Stimulated activated CD4-positive, alpha-beta T cell treated with anti-CD3 and anti-CD28 coated beads, TNF-alpha, amount 100 ng/mL, for 4 hours (primary cell): Measurements from ENCODE around the gene CD2.
"Not testable (repeated sequence)": the region's sequence is repeated elsewhere in the genome, so short reads cannot be mapped to it uniquely, and the experiment has no call there.

Source experiments
- DNase-seq, 3 experiments: peaks; one replicate each; pipeline ENCODE4 v3.0.0-alpha.2; 2020; ENCODE audit warnings: low read depth in 3 of 3

CD2 gene

DNA sequence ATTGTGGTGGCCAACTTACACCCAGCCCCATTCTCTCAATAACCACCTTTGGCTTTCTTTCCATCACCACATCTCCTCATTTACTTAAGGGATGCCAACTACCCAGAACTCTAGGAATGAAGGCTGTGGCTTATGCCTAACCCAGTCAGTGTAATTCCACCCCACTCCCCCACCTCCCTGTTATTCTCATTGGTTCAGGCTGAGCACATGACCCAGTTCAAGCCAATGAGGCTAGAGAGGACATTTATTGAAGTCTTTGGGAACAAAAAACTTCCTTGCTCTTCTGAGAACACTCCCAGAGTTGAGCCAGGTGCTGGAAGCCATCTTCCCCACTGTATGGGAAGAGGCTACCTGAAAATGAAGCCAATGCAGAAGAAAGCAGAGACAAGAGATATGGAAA lies 22.8 kb upstream of the CD2 start:
- no peak for DNase-seq

DNA sequence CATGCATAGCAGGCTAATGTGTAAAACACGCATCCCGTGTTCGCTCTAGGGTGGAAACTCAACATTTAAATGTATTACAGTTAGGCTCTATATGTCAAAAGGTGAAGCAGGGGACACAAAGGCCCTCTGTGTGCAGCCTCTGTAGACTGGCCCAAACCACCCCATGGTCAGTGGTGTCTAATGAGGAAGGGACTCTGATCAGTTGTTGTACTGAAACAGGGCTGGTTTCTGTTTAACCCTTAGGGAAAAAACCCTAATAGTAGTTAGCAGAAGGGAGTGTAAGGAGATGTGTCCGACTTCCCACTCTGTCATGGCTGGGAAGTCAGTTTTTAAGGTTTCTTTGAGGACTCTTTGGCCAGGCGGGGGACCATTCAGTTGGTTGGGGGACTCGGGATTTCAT lies 21.5 kb upstream of the CD2 start:
- DNase-seq, result no peak

DNA sequence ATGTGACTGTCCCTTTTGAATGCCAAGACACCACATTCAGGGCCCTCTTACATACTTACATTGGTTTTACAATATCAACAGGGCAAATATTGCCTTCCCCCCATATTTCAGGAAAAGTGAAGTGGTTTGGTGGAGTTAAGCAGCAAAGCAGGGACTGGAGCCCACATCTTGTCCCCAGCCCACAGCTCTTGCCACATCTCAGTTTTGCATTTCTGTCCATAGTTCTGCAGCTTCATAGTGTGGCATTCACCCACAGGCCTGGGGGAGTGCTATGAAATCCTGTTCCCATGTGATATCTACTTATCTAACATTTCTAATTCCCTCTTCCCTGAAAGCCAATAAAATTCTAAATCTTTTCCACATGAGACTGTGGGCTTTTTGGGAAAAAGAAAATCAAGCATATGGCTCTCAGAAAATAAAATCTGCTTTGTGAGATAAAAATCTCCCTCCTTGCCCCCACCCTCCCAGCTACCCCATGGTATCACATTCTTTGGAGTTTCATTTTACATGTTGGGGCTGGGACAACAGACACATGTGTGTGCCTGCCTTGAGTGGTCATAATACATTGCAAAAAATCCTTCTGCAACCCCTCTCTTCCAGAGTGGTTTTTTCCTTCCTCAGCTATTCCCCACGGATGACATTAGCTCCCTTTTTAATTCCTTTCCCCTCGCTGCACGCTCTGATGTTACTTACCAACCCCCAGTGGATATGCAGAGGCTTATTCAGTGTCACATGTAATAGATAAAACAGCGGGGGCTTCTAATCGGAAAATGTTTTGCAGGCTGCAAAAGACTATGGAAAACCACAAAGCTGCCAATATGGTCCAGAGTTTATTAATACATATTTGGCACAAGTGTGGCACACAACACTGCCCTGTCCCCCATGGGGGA lies 20.5 kb upstream of the CD2 start:
- DNase-seq, result no peak

DNA sequence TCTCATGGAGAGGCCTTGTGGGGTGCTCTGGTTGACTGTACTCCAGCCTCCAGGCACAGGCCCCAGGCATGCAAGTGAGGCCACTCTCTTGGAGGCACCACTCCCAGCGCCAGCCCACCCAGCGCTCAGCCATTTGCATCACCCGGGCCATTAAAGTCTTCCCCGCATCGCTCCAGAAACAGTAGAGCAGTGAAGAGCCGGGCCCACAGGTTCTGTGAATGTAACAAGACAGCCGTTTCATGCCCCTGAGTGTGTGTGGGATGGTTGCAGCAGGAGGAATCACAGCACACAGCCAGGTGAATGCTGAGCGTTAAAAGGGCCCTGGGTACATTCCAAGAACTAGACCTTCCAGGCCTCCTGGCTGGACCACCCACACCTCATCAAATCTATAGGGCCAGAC lies 19.0 kb upstream of the CD2 start:
- DNase-seq, result no peak

DNA sequence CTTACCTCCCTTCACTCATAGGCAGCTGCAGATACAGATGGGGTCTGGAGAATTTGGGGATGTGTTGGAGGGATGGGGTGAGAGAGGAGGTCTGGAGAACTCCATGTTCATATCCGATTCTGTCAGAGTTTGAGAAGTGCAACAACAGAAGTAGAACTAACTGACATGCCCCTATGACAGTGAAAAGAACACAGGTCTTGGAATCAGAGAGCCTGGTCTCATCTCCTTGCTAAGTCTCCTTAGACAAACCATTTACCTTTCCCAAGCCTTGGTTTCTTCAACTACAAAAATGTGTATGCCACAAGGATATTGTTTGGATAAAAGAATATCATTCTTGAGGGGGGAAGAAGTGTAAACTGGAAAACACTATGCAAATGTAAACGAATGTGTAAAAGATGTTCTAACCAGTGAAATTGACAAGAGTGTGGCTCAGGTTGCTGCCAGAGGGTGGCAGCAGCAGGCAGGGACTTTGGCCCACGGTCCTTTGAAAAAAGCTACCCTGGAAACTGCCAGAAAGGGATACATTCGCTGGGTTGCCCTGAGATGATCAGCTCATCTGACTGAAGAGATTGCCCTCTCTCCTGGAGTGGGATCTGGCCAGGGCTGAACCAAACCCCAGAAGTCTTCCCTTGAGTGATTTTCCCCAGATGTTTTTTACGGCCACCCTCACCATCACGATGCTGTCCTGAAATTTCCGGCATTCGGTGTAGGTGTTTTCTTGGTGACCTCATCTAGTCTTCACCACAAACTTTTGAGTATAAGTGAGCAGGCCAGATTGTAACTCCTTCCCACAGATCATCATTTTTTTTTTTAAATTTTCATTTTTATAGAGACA lies 17.0 kb upstream of the CD2 start:
- DNase-seq, result peak; percentile 50 to 70 (median 63)

DNA sequence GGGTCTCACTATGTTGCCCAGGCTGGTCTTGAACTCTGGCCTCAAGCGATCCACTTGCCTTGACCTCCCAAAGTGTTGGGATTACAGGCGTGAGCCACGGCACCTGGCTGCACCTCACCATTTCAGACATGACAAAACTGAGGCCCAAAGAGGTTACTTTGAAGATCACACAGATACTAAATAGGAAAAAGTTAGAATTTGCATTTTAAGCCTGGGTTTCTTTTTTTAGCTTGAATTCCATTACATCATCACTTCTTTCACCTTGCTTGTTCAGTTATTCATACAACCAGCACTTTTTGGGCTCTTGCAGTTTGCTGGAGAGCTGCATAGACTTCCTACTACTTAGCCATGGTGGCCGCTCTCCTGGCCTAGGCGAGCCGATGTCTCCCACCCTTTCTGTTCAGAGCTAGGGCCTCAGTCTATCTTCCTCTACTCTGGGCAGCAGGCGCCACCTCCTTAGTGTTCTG lies 16.3 kb upstream of the CD2 start:
- peak; percentile 33 to 42 (median 34) for DNase-seq

DNA sequence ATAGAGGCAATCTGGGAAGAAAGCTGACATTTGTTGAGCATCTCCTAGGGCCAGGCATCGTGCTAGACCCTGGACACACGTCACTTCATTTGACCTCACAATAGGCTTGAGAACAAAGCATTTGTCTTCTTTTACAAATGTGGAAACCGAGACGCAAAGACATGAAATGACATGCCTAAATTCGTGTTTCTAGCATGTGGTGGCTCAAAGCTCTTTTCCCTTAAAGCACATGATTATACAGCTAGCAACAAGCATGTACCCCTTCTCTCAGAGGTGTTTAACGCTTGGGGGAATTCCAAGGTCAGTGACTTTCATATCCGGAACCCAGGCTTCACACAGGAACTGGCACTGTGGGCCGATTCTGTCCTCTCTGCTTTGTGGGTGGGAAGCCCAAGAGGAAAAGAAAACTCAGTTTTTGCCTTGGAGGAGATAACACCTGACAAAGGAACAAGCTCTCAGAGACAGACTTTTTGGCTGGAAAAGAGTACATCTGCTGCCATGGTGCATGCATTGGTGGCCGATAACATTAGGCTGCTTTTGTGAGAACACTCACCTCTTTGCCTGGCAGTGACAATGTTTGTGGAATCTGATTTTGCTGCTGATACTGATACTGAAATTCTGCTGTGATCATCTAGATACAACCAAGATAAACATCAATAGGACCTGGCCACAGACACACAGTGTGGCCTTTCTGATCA lies 15.4 kb upstream of the CD2 start:
- peak in 2 of 3 experiments; percentile 49 to 61 for DNase-seq

DNA sequence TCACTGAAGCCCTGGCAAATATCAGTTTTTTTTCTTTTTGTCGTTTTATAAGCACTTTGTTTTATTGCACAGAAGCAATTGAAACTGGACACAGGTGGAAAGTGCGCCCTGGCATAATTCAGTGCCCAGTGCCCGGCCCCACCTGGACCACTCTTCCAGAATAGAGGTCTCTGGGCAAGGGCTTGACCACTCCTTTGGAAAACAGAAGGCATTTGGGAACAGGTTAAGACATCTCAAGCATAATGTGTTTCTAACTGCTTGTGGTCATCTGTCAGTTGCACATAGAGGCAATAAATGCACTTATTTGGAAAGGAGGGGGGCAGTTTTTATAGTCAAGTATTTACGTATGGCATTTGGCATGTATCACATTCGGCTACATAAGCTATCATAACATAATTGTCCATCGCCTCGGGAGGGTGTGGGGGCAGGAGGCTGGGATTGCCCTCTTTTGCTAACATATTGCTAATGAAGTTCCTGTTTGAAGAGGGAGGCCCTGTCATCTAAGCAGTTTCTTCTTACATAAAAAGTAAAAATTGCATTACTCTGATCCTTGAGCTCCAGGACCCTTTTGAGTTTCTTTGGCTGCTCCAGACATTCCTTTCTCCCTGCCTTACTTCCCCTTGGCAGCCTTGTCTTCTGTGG lies 14.7 kb upstream of the CD2 start:
- DNase-seq, result no peak

DNA sequence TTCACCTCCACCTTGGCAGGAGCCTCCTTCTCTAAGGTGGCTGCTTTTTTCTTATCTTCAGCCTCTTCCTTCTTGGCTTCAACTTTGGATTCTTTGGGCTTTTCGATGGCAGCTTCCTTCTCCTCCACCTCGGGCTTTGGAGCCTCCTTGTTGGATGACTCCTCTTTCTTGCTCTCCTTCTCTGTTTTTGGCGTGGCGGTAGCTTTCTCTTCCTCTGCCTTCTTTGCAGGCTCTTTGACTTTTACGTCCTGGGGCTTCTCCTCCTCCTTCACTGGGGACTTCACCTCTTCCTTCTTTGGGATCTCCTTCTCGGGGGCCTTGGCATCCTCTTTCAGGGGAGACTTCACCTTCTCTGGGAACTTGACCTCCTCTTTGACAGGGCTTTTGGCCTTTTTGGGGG lies 13.9 kb upstream of the CD2 start:
- DNase-seq, result no peak

DNA sequence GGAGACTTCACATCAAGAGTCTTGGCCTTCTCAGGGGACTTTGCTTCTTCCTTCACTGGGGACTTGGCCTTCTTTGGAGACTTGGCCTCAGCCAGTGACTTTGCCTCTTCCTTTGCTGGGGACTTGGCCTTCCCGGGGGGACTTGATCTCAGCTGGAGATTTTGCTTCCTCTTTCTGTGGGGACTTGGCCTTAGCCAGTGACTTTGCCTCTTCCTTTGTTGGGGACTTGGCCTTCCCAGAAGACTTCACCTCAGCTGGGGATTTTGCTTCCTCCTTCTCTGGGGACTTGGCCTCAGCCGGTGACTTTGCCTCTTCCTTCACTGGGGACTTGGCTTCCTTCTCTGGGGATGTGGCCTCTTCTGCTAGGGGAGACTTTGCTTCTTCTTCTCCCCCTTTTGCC lies 13.5 kb upstream of the CD2 start:
- DNase-seq, result no peak

DNA sequence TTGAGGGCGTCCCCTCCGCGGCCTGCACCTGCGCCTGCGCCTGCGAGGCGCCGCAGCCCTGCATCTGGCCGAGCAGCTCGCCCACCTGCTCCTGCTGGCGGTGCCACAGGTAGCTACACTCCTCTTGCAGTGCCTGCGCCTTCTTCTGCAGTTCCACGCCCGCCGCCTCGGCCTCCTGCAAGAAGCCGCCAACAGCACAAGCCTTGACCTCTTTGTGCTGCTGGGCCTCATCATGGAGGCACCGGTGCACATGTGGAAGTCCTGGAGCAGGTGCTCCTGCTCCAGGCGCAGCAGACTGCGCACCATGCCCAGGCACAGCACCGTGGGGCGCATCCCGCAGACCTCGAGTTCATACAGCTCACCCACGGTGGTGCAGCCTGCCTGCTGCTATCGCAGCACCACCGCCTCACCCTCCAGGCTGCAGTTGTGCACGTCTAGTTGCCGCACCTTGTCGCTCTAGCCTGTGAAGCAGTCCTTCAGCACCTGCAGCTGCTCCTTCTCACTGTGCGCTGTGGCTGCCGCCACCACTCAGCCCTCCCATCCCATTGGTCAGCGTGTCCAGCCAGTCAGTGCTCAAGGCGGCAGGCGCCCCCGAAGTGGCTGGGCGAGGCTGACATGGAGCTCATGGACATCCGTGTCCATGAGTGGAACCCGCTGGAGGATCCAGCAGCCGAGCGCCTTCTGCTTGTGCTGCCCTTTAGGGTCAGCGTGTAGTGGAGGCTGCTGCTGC lies 12.2 kb upstream of the CD2 start:
- DNase-seq, result no peak

DNA sequence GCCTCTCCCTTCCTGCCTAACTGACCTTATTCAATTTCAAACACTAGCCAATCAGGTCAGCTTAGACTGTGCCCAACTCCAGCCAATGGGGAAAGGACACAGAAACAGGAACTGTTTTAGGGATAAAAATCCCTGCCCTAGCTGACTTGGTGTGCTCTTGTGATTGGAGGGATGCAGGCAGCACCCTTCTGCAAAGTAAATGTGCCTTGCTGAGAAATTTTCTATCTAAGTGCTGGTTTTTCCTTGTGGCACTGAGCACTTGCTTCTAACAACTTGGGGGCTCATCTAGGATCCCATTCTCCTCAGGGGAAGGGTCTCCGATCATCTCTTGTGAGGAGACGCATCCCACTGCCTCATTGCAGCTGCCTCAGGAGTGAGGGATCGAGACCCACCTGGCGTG lies 10.7 kb upstream of the CD2 start:
- no peak for DNase-seq

DNA sequence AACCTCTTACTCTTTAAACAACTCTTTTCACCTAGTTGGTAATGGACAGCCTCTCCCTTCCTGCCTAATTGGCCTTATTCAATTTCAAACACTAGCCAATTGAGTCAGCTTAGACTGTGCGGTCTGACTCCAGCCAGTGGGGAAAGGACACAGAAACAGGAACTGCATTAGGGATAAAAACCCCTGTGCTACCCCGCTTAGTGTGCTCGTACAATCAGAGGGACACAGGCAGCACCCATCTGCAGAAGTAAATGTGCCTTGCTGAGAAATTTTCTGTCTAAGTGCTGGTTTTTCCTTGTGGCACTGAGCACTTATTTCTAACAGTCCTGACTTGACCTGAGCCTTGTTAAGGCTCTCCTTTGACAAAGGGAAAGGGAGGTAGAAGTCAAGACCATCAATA lies 6.0 kb upstream of the CD2 start:
- DNase-seq, result no peak

DNA sequence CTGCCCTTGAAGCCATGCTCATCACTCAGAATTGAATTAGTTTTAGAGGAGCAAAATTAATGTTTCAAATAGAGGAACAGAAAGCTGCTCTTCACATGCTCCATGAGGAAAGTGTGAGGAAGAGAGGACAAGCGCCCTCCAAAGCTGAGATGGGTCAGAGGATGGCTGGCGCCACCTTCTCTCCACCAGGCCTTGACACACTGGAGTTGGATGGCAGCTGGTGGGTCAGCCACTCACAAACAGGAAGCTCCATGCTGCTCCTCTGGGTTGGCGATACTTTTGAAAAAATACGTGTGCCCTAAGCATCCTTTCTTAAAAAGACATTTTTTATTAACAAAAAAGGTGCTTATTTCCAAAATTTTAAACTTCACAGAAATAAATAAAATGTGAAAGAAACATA lies 3.1 kb upstream of the CD2 start:
- DNase-seq, result no peak

DNA sequence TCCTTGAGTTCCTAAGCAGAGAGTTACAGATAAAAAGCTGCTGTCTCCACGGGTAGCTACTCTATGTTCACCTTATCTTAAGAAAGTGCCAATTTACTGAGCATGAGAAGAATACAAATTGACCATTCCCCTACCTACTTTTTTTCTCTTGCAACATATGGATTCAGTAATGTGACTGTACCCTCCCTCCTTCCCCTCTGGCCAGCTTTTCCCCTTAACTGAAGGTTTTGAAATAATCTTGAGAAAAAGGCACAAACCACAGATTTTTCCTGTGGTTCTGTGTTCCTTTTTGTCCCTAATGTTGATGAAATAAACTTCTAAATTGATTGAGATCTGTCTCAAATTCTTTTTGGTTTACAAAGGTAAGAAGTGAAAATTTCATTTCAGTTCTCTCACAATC lies 2.6 kb upstream of the CD2 start:
- DNase-seq, result no peak

DNA sequence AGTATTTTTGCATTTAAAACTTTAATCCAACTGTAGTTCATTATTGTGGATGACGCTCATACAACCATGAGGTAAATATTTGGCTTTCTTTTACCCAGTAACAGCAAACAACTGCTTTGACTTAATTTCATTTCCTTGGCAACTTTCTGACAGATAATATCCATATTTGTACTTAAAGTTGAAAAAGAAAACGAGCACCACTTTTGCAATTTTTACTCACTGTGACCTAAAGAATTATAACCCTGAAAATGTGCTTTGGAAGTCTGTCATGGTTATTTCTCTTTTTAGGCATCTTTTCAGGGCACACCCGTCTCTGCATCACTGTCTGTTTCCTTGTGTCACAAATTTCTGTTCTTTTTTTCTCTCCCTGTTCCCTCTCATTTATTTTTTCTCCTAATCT lies 918 bp upstream of the CD2 start:
- no peak for DNase-seq

DNA sequence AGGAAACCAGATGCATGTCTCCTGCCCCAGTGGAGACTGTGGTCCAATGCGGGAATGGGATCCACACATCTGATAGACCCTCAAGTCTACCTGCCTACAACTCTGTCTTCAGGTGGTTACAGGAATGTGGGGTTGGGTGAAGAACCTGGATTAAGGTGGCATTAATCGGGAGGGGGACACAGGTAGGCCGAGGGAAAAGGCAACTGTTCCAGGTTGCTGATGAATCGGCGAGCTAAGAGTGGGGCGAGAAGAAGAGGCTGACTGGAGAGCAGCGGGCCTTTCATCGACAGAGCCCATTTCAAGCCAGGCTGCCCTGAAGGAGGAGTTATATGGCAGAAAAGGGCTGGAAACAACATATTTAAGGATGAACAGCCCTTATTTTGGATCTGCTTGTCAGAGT lies 836 bp downstream of the CD2 start:
- no peak for DNase-seq

DNA sequence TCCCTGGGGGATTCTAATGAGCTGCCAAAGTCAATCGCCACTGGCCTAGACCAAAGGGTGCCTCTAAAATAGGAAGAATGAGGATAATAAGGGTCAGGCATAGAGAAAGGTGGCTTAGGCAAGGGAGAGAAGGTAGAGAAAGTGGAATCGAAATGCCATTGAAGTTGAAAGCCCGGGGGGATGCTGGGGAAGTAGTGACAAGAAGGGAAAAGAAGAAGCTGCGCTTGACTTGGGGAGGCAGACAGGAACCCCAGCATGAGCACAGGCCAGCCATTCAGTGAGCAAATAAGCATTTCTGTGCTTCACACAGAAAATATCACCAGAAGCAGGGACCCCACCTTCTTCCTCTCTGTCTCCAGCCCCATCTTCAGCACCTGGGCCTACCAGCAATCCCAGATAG lies 1.5 kb downstream of the CD2 start:
- DNase-seq, result no peak

DNA sequence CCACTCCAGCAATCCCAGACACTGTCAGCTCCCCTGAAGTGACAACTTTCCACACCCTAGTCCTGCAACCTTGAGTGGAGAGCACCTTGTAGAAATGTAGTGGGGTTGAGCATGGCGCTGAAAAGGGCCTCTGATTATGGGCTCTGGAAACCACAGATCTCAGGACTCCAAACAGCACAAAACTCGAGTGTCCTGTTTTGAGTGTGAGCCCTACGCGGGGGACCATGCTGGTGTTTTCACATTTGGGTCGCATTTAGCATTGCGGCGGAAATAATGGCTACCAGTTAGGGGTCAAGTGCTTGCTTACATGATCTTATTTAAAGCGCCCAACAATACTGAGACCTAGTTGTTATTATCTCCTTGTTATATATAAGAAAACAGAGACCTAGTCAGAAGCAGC lies 1.9 kb downstream of the CD2 start:
- DNase-seq, result not testable (repeated sequence)

DNA sequence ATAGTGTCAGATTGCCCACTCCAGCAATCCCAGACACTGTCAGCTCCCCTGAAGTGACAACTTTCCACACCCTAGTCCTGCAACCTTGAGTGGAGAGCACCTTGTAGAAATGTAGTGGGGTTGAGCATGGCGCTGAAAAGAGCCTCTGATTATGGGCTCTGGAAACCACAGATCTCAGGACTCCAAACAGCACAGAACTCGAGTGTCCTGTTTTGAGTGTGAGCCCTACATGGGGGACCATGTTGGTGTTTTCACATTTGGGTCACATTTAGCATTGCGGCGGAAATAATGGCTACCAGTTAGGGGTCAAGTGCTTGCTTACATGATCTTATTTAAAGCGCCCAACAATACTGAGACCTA lies 4.2 kb downstream of the CD2 start:
- not testable (repeated sequence) for DNase-seq

DNA sequence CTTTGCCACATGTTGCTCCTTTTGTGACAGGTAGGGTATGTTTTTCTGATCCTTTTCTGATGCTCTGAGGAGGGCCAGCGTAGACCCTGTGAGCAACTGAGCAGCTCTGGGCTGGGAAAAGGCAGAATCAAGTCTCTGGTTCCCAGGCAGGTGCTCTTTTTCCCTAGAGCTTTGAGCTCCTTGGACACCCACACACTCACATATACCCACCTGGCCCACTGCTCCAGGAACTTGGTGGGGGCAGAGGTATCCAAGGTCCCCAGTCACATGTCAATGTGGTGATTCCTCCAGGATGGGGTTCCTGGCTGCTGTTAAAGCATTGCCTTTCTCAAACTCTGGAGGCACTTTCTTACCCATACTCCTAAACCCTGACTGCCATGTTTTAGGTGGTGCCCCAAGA lies 5.4 kb downstream of the CD2 start:
- DNase-seq, result no peak
